ENCODE measurements around the gene C8B.

- TF ChIP-seq POLR2A (IDR thresholded peaks at IDR 0.05) (no peak), CTCF (IDR thresholded peaks at IDR 0.05) (no peak)
These were observed 3.2 kb upstream of the C8B start for GRCh38 chr1:56968878-56969495.

Measured in uterus (tissue), 2 donors.